LHCN-M2 (cell line): ENCODE data around the gene DCAKD. TPM values are rescaled to one million over a fixed set of nuclear protein-coding genes. Genes with fewer than 3 reads are reported as not detected.

Experiments used
- DNase-seq: peaks from one replicate; pipeline ENCODE4 v3.0.0-alpha.2; 2012; ENCODE audit warnings: low read depth
- polyA plus RNA-seq: library from polyadenylated mRNA; unstranded; fragments of >200 nt; gene quantifications from one replicate; pipeline ENCODE4 v1.2.1, GENCODE V29; 2012; ENCODE audit warnings: missing spikeins
- total RNA-seq: library from RNA; depleted of rRNA; stranded (reverse); fragments of >200 nt; gene quantifications from 2 replicates; pipeline ENCODE4 v1.2.3, GENCODE V29; 2014; rRNA removed

Gene DCAKD, protein sequence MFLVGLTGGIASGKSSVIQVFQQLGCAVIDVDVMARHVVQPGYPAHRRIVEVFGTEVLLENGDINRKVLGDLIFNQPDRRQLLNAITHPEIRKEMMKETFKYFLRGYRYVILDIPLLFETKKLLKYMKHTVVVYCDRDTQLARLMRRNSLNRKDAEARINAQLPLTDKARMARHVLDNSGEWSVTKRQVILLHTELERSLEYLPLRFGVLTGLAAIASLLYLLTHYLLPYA
- total RNA-seq = 72.7 and 87.9 TPM in 2 replicates
- polyA plus RNA-seq = 37.9 TPM

DNA sequence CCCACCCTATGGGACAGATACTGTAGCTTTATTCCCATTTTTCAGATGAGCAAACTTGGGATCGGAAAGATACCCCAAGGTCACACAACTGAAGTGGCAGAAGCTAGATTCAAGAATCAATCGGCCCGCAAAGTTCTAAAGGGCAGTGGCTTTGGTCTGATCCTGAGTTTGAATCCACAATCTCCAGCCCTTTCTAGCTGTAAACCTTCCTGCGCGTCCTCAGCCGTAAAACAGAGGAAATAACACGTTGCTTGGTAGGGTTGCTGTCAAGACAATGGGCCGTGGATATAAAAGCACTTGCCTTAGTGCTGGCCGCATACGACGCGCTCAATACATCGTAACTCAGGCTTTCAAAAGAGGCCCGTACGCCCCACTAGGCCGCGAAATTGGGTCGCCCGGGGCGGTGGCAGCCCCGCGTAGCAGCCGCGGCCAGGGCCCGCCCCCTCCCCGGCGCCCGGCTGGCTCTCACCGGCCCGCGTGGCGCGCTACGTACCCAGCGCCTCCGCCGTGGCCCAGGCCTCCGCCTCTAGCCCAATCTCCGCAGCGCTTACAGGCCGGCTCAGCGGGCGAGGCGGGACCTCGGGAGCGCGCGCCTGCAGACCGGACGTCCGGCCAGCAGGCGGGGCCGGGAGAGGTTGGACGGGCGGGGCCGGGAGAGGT is at the start of gene DCAKD:
Gene DCAKD, minus strand, starts transcription at position 573 of the 660 bp plus-strand sequence. CDS start 16,747 bp downstream, outside the sequence.
- peak; percentile 93 for DNase-seq

DNA sequence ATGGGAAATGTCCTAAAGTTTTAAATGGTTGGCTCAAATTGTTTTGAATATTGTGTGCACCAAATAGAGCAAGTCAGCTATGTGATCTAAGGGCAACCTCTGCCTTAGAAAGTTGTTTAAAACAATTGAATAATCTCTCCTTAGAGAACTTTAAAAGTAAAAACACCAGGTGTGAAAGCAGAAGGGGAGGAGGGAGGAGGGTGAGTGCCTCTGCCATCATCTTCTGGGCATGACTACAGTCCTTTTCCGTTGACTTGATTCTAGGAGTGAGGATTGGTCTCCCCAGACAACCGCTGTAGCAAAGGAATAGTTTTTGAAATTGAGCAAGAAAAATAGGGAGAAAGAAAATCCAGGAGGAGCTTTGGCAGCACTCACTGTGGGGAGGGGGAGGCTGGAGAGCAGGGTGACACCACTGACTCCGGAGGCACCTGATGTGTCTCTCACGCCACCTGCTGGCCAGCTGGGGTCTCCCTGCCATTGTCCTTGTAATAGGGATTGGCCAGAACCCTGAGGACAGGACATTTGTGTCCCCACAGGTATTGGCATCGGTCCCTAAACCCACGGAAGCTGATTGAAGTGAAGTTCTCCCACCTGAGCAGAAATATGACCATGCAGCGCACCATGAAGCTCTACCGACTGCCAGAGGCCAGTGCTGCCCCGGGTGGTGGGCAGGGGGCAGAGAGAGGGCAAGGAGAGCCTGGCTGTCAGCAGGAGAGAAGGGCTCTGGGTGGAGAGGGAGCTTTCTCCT is 47.6 kb upstream of the DCAKD start:
- DNase-seq = peak; percentile 62

DNA sequence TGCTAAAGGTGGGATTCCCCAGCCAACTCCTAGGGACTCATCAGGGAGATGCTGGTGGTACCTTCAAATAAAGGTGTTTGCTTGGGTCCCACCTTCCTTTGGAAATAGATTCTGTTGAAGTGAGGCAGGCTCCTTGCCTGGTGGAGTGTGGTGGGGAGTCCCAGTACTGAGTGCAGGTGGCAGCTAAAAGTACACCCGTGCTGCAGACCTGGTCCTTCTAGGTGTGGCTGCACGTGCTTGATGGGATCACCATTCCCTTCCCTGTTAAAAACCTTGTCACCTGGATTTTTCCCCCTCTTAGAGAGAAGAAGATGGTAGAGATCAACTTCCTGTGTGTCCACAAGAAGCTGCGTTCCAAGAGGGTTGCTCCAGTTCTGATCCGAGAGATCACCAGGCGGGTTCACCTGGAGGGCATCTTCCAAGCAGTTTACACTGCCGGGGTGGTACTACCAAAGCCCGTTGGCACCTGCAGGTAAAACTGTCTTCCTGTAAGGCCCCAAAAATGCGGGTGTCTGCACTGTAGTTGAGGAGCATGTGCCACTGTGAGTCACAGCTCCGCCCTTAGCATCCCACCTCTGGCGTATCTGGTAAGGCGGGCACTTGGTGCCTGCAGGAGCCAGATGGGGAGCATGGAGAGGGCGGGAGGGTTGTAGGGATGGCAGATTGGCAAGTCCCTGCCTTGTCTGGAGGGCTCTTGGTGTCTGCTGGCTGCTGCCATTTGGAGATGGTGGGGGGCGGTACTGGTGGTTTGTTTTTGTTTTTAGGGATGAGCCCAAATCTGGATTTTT is 46.8 kb upstream of the DCAKD start:
- DNase-seq = no peak

DNA sequence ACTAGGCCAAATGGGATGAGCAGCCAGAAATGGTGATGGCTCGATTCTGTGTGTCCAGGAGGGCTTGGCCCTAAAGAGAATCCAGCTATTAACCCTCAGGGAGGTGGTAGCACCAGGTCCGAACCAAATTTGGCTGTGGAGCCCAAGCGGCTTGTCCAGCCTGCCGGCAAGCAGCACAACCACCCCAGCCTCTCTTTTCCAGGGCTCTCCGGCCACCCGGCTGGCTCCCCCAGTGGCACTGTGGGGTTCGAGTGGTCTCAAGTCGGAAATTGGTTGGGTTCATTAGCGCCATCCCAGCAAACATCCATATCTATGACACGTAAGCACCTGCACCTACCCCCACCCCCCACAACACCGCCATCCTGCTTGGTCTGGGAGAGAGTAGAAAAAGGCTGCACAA is 45.5 kb upstream of the DCAKD start:
- no peak for DNase-seq

DNA sequence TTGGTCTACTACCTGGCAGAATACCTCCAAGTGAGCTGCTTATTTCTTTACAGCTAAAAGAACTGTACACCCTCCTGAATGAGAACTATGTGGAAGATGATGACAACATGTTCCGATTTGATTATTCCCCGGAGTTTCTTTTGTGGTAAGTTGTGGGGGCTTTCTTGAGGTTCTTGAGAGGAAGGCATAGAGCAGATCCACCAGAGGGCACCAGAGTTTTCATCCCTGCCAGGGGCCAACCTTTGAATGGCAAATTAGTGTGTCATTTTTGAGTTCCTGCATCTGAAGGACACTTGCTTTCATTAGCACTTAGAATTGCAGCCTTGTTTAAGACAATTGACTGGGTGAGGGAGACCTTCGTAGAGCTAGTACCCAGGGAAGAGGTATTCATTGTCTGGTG is 44.7 kb upstream of the DCAKD start:
- DNase-seq = peak; percentile 52

DNA sequence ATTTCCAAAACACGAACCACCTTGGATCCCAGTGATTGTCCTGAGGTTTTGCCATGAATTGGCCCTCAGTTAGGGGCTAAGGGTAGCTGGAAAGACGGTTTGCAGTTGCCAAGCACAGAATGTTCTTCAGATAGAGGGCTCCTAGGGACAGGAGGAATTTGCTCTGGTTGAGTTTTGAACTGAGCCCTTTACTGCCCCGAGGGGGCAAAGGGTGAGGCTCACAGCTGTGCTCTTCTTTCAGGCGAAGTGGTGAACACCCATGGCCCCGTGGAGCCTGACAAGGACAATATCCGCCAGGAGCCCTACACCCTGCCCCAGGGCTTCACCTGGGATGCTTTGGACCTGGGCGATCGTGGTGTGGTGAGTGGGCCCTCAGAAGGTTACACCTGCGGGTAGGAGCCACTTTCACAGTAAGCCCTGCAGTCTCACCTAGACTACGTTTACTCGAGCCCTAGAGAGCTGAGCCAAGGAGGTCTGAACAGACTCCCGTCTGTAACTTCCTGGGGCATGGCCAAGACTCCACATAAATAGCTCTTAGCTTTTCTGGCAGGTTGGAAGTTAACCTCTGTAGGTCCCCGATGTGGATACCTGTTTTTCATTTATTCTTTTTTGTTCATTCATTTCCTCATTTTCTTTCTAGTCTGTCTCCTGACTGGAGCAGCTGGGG is 42.1 kb upstream of the DCAKD start:
- DNase-seq = peak; percentile 75

DNA sequence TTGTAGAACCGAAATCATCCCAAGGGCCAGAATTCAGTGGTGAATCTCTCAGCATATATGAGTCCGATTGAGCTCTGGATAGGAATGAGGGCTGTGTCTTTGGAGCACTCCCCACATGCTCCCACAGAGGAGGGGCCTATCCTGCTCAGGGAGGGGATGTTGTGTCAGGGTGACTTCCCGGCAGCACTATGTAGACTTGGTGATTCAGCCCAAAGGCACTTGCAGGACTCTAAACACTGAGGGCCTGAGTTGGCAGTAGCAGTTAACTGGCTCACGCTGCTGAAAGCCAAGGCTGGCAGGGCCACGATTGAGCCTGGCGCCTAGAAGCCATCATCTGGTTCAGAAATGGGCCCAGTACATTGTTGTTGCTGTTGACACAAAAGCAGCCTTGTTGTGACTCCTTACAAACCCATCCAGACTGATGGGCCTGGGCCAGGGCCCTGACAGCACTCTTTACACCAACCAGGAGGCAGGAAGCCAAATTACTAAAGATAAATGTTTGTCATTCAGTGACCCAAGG is 41.5 kb upstream of the DCAKD start:
- DNase-seq = peak; percentile 98

DNA sequence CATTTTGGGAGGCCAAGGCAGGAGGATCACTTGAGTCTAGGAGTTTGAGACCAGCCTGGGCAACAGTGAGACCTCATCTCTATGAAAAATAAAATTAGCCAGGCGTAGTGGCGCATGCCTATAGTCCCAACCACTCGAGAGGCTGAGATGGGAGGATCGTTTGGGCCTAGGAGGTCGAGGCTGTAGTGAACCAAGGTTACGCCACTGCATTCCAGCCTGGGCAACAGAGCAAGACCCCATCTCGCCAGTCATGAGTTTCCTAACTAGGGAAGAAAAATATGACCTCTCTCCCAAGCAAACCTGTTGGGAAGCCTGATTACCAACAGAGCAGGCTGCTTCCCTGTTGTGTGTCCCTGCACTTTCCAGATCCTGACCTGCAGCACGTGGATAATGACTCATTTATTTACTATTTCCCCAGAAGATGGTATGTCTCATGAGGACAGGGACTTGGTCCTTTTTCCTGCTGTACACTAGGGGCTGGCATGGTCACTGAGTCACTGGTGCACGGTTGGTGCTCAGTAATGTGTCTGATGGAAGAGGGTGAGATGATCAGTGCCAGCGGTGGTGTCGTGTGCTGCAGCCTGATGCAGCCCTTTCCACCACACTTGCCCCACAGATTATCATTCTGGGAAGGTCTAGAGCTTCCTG is 40.5 kb upstream of the DCAKD start:
- DNase-seq = peak; percentile 44

DNA sequence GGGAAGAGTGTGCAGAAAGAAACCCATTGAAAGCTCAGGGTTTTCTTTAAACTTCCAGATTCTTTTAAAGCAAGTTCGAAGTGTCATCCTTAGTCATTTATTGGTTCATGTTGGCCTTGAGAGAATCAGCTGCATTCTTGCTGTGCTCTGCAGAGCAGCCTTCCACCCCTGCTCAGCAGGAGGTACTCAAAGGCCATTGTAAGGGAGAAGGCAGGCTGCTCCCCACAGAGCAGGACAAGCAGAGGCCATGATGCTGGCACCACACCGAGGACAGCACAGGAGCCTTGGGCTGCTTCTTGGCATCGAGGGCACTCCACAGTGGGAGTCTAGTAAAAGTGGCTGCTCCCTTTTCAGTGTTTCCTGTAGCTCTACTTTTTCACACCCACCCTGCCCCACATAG is 39.3 kb upstream of the DCAKD start:
- no peak for DNase-seq

DNA sequence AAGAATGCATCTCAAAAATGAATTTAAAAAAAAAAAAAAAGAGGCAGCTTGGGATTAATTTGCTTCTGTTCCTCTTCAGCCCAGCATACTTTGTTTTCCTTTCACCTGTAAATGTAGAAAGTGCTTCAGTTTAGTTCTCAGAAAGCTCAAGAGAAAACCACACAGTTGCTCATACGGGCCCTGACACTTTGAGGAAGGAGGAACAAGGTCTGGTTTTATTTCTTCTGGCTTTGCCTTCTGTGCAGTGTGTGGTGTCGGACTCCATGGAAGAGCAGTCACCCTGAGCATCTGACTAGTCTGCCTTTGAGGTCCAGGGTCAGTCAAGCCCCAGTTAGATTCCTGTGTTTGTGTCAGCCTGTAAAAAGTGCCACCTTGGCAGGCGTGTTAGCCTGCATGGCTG is 37.3 kb upstream of the DCAKD start:
- DNase-seq = no peak

DNA sequence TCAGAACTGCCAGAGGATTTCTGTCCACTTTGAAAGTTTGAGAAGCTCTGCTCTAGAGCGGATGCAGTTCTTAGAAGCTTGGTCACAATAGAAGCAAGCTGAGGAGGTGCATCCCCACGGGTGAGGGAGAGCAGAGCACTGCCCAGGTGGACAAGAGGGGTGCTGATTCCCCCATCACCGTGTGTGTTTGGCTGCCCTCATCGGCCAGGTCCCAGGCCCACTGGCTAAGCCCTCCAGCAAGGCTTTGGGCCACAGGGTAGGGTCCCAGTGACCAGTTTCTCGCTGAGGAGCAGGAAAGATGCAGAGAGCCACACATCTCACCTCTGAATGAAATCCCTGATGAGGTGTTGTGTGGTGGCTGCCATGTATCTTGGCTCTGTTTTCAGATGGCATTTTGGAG is 36.5 kb upstream of the DCAKD start:
- DNase-seq = no peak

DNA sequence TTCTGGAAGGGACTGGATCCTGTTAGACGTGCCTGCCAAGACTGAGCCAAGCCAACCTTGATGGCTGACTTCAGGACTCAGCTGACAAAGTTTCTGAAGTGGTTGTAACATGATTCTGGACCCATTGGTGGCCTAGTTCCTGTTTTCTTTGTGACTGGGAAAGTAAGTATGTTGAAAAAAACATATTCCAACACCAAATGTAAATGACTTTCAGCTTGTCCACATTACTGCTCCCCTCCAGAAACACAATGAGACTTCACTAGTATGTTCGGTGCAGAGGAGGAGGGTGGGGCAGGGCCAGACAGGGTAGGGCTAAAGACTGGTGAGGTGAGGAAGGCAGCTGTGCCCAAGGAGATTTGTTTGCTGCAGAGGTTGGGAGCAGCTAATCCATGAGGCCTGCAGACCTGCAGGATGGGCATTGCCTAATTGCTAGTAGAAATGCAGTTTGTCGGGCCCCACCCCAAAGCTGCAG is 36.1 kb upstream of the DCAKD start:
- DNase-seq = peak; percentile 56

DNA sequence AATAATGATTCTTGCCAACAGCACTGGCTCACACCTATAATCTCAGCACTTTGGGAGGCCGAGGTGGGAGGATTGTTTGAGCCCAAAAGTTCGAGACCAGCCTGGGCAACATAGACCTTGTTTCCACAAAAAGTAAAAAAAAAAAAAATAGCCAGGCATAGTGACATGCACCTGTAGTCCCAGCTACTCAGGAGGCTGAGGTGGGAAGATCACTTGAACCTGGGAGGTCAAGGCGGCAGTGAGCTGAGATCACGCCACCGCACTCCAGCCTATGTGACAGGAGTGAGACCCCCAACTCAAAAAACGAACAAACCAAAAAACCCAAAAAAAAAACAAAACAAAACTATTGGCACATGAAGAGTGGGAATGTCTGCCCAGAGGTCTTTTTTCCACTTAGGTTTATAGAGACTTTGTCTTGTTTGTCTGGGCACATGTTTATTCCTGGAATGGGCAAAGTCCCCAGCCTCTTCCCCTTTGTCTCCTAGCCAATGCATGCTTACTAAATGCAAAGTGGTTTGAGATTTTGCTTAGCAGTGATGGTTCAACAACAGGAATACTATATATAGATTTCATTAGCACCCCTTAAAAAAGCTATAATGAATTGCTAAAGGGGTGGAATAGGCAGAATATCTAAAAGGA is 35.6 kb upstream of the DCAKD start:
- no peak for DNase-seq

DNA sequence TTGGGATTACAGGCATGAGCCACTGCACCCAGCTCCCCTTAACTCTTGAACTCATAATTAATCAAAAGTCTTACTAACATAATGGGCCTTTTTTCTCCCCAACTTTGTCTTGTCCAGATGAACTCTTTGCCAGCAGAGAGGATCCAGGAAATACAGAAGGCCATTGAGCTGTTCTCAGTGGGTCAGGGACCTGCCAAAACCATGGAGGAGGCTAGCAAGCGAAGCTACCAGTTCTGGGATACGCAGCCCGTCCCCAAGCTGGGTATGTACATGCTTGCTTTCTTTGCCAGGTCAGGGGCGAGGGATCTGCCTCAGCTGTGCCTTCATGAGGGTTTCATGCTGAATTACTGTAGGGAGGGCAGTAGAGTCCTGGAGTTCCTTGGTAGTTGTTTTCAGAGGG is 35.0 kb upstream of the DCAKD start:
- no peak for DNase-seq

DNA sequence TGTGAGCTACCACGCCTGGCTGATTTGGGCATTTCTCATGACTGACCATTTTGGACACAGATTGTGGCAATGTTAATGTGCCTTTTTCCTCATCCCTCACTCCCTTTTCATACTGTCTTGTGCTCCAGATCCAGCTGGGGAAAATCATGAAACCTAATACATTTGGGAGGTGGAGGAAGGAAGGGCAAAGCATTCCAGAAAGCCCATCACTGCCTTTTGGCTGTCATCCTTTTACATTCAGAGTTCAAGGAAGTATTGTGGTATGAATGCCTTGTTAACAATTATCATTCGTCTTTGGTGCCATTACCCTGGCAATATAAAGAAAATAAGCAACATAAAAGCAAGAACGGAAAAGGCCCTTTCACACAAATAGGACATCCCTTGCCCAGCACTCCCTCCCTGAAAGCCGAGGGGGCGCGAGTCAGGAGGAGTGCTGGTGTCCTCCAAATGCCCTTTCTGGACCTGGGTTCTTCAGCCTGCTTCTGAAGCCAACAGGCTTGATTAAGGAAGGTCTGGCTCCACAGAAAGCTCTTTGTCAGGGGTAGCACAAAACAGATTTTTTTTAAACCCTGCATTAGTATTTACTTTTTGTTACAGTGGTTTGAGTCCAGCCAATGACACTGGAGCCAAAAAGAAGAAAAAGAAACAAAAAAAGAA is 29.7 kb upstream of the DCAKD start:
- no peak for DNase-seq

DNA sequence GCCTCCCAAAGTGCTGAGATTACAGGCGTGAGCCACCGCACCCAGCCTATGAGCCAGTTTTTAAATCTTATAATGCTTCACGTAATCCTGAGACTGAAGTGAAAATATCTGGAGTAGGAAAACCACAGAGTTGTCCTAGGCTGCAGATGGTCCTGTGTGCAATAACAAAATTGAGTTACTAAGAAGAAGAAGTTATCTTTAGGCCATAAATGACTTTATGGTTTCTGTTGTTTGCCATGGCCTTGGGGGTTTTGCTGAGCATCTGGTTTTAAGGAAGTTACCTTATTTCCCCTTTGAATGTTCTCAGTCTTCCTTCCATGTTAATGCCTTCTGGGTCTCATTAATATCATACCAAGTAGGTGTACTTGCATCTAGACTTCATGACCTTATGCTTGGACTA is 26.2 kb upstream of the DCAKD start:
- DNase-seq = no peak

DNA sequence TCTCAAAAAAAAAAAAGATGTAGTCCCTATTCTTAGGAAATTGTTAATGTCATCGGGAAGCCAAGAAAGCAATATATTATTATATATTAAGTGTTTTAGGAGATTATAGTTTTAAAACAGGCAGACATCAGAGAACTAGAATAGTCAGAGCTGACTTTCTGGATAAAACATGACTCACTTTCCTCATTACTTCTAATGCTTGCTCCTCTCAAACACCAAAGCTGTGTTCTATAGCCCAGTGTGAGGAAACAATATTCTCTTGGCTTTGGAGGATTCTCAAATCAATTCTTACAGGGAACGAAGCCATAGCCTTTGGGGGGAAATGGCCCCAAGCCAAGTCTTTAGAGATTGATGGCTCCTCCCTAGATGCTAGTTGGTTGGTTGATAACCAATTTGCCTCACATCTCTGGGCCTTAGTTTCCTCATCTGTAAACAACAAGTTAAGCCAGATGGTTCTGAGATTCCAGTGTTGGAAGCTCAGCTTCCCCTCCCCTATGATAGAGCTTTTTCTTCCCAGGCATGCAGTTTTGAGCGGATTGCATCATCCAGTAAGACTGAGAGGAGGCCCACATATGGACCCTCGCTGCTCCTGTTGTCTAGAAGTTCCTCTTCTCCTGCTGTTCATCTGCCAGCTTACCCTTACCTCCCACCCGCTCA is 22.1 kb upstream of the DCAKD start:
- DNase-seq = no peak

DNA sequence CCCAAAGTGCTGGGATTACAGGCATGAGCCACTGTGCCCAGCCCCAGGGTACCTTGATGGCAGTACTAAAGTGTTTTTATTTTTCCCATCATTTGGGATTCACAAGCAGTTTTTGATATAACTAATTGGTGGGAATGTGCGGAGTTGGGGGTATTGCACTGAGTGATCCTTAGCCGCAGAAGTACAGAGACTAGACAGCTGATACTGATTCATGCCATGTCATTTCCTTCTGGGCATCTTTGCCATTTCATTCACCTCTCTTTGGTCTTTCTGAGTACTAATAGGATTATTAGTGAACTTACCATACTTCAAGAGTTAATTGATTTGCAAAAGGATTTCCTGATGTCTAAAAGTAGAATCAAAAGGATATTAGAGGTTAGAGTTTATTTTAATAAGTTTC is 19.4 kb upstream of the DCAKD start:
- DNase-seq = peak; percentile 15

DNA sequence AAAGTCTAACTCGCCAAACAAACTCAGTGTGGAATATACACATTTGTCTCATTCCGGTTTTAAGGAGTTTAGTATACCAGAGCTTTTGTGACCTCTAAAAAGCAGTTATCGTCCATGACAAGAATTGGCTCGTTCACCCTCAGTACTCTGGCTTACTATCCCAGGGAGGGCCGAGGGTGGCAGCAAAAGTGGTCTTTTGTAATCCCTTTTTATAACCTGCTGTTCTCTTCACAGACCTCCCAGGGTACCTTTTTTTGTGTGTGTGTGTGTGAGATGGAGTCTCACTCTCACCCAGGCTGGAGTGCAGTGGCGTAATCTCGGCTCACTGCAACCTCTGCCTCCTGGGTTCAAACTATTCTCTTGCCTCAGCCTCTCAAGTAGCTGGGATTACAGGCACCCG is 18.6 kb upstream of the DCAKD start:
- DNase-seq = no peak
